Gastroesophageal sphincter (tissue), 3 donors: ENCODE measurements around the gene CD19.

Source experiments
- POLR2A ChIP-seq, 2 donors: fragments of 450-650 bp; IDR thresholded peaks; one replicate each; pipeline ENCODE4 v1.6.1; 2017; ENCODE audit warnings: antibody characterized with exemption in 2 of 2, mild to moderate bottlenecking in 2 of 2, moderate library complexity in 1 of 2
- TF ChIP-seq, protein P1 (sequence below), 4 experiments: fragments of 200-600 bp in 2 of 4; fragments of 450-650 bp in 2 of 4; sonication (generic) in 1 of 4; IDR thresholded peaks; one replicate each; pipeline ENCODE4 v1.5.1; 2017 to 2019; ENCODE audit warnings: antibody characterized with exemption in 4 of 4, mild to moderate bottlenecking in 2 of 4, moderate library complexity in 2 of 4

DNA sequence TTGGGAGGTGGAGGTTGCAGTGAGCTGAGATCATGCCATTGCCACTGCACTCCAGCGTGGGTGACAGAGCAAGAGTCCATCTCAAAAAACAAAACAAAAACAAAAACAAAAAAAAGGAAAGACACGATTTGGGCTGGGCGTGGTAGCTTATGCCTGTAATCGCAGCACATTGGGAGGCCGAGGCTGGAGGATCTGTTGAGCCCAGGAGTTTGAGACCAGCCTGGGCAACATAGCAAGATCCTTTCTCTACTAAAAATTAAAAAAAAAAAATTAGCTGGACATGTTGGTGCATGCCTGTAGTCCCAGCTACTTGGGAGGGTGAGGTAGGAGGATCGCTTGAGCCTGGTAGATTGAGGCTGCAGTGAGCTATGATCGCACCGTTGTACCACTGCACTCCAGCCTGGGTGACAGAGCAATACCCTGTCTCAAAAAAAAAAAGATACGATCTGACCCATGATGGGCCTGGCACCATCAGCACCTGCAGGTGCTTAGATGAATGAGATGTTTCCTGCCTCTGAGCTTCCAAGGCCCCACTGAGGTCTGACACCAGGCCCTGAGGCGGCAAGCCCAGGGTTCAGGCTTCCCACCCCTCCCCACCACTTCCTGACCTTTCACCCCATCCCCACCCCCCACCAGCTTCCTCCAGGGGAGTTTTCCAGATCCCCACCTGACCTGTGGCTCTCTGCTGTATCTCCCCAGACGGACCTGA is 31.7 kb upstream of the CD19 start:
- TF ChIP-seq, protein P1, sequence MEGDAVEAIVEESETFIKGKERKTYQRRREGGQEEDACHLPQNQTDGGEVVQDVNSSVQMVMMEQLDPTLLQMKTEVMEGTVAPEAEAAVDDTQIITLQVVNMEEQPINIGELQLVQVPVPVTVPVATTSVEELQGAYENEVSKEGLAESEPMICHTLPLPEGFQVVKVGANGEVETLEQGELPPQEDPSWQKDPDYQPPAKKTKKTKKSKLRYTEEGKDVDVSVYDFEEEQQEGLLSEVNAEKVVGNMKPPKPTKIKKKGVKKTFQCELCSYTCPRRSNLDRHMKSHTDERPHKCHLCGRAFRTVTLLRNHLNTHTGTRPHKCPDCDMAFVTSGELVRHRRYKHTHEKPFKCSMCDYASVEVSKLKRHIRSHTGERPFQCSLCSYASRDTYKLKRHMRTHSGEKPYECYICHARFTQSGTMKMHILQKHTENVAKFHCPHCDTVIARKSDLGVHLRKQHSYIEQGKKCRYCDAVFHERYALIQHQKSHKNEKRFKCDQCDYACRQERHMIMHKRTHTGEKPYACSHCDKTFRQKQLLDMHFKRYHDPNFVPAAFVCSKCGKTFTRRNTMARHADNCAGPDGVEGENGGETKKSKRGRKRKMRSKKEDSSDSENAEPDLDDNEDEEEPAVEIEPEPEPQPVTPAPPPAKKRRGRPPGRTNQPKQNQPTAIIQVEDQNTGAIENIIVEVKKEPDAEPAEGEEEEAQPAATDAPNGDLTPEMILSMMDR (IDR thresholded peaks at IDR 0.05), result no peak
- TF ChIP-seq POLR2A (IDR thresholded peaks at IDR 0.05), result no peak
